Left lobe of liver (tissue), 2 donors: ENCODE measurements around the gene GSTT4. TPM values are rescaled to one million over a fixed set of nuclear protein-coding genes. Genes with fewer than 3 reads are reported as not detected.
"Not testable (repeated sequence)": the region's sequence is repeated elsewhere in the genome, so short reads cannot be mapped to it uniquely, and the experiment has no call there.

Source experiments
- ATAC-seq: fragments of 200-7000 bp; cut with Tn5 transposase; one replicate; pipeline ENCODE4 v1.9.1; 2020; ENCODE audit warnings: mild to moderate bottlenecking, moderate library complexity
- DNase-seq: peaks from one replicate; pipeline ENCODE4 v3.0.0-alpha.2; 2020; ENCODE audit warnings: low spot score
- total RNA-seq: library from RNA; stranded (reverse); gene quantifications from one replicate; pipeline ENCODE4 v1.2.1, GENCODE V29; 2021
- donor health status: DM: no; HTN: no; CAD: no; lungs with moderate emphysema.
- donor health status: DM: no; HTN: yes; CAD: no.

GSTT4 gene
- total RNA-seq, 1 donor from 2014 or later, result not detected

DNA sequence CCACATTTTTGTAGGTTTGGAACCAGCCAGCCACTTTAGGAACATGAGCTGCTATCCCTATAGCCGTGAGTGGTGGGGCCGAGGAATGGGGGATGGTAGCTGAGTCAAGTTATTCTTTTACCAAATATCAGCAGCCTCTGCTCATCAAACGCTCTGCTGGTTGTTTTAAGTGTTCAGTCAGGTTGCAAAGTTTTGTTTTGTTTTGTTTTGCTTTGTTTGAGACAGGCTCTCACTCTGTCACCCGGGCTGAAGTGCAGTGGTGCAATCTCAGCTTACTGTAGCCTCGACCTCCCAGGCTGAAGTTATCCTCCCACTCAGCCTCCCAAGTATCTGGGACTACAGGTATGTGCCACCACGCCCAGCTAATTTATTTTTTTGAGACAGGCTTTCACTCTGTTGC, 20.2 kb upstream of the GSTT4 start:
- ATAC-seq, result no peak
- no peak for DNase-seq

DNA sequence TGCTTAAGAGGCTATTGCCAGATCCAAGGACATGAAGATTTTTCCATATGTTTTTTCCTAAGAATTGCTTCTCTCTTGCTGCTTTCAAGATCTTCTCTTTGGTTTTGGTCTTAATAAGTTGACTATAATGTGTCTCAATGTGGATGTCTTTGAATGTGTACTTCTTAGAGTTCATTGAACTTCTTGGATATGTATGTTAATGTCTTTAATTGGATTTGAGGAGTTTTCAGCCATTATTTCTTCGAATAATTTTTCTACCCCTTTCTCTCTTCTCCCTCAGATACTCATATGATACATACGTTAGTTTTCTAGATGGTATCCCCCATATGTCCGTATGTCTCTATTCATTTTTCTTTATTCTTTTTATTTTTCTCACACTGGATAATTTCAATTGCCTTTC, 19.1 kb upstream of the GSTT4 start:
- DNase-seq (no peak), ATAC-seq (no peak)

DNA sequence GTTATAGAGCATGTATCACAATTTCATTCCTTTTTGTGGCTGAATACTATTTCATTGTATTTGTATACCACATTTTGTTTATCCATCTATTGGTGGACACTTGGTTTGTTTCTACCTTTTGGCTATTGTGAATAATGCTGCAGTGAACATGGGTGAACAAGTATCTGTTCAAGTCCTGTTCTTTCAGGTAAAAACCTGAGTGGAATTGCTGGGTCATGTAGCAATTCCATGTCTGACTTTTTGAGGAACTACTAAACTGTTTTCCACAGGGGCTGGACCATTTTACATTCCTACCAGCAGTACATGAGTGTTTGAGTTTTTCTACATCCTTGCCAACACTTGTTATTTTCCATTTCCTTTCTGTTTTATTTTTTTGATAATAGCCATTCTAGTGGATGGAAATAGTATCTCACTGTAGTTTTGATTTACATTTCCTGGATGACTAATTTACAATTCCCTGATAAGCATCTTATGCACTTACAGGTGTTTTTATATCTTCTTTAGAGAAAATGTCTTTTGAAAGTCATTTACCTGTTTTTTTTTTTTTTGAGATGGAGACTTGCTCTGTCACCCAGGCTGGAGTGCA, 18.0 kb upstream of the GSTT4 start:
- no peak for DNase-seq
- no peak for ATAC-seq

DNA sequence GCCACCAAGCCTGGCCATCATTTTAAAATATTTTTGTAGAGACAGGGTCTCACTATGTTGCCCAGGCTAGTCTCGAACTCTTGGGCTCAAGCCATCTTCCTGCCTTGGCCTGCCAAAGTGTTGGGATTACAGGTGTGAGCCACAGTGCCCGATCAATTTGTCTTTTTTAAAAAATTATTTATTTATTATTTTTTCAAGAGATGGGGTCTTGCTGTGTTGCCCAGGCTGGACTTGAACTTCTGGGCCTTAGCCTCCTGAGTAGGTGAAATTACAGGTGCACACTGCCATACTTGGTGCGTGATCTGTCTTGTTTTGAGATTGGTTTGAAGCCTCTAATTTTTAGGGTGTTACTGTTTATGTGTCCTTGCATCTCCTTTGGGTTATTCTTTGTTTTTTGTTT, 16.1 kb upstream of the GSTT4 start:
- ATAC-seq, result no peak
- DNase-seq, result no peak

DNA sequence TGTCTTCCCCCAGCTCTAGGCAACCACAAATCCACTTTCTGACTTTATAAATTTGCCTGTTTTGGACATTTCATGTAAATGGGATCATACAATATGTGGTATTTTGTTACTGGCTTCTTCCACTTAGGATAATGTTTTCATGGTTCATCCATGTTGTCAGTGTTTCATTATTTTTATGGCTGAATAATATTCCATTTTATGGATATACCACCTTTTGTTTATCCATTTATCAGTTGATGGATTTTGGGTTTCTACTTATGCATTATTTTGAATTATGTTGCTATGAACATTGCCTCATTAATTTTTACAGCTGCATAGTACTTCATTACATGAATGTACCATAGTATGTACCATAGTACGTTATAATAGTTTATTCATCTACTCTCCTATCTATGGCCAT, 10.9 kb upstream of the GSTT4 start:
- ATAC-seq (no peak), DNase-seq (no peak)

DNA sequence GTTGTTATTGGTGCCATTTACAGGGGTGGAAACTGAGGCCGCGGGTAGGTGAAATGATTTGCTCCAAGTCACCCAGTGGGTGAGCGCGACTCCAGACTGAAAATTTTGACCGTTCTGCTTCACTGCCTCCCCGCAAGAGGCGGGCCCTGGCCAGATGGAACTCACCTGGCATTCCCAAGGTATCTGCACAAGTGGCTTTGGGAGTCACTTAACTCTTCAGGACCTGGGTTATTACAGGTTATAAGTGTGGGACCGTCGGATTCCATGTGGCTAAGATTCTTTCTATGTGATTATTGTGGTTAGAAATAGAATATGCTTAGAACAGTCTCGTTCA, 6.4 kb upstream of the GSTT4 start:
- no peak for DNase-seq
- peak; percentile 14 for ATAC-seq

DNA sequence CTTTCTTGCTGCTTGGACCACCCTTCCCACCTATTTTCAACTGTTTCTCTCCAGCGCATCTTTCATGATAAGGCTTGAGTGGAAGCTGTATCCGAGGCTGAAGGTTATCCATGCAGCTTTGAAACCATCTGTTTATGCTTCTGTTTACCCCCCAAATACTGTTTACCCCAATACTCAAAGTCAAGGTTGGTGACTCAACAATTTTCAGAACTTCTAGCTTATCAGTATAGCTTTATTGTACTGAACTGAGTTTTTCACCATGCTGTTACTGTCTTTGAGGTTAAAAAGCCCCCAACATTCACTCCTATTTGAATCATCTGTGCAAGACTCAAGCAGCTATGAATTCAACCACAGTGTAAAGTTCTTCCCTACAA, 4.8 kb upstream of the GSTT4 start:
- DNase-seq (no peak), ATAC-seq (no peak)

DNA sequence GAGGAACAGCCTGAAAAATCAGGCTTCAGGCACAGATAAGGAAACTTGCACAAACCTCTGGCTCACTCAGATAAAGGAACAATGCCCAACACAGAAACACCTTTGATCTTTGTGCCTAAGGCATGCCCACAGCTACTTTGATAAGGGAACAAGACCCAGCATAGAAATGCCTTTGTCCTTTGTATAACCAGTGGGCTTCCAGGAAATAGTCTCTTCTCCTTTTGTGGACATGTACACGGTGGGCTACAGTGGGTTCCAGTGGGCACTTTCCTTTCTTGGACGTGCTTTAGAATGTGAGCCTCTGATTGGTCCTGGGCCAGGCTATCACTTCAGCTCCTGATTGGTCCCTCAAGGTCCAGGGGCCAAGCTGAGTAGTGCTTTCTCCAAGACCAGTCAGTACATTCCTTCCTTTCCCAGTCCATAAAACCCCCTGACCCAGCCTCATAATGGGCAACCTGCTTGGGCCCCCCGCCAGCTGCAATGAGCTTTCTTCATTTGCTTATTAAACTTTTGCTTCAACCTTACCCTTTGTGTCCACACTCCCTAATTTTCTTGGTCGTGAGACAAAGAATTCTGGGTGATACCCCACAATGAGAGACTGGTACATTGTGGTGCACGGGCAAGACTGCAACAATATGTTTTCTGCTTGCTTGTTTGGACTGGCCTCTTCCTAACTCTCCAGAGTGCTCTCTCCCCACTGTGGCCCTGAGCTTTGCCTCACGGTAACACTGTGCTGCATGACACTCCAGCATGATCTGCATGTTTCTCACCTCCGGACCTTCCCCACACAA, 4.2 kb upstream of the GSTT4 start:
- no peak for ATAC-seq
- no peak for DNase-seq

DNA sequence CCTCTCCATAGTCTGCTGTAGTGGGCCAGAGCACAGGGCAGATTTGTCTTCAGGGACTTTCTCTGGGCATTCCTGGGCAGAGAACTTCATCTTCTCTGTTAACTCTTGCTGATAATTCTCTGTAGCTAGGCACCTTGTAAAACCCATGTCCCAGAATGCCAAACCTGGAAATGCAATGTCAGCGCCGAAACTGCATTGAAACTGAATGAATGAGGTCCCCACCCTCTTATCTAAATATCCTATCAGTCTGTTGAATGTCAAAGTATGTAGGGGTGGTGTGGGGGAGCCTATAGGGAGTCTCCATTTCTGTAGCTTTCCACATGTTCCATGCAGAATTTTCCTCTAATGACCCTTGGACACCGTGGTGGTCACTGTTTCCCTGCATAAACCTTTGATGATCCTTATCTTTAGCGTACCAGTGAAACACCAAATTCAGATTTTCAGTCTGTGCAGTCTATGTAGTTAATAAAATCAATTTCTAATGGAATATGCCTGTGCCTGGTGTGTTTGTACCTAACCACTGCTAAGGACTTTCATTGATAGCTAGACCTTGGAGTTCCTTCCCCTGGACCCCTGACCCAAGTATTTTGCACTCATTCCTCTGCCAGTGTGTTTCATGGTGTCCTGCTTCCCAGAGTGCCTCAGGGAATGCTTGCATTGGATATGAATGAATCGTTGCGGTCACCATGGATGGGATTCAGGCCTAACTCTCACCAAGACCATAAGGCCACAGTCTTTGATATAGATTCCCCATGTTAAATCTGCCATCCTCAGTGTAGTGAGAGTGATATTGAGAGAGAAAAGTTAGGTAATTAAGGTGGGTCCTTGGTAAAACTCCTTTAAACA, 3.4 kb upstream of the GSTT4 start:
- ATAC-seq (no peak), DNase-seq (no peak)

DNA sequence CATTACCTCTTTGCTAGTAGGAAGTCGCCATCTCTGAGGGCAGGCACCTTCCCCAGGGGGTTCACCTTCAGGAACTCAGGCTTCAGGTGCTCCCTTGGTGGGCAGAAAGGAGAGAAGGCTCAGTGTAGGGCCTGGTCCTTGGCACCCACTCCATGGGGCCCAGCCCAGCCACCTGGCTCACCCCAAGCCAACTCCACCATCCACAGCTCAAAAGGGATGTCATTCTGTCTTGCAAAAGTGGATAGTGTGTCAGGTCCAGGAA, 2.7 kb upstream of the GSTT4 start:
- ATAC-seq (no peak), DNase-seq (no peak)

DNA sequence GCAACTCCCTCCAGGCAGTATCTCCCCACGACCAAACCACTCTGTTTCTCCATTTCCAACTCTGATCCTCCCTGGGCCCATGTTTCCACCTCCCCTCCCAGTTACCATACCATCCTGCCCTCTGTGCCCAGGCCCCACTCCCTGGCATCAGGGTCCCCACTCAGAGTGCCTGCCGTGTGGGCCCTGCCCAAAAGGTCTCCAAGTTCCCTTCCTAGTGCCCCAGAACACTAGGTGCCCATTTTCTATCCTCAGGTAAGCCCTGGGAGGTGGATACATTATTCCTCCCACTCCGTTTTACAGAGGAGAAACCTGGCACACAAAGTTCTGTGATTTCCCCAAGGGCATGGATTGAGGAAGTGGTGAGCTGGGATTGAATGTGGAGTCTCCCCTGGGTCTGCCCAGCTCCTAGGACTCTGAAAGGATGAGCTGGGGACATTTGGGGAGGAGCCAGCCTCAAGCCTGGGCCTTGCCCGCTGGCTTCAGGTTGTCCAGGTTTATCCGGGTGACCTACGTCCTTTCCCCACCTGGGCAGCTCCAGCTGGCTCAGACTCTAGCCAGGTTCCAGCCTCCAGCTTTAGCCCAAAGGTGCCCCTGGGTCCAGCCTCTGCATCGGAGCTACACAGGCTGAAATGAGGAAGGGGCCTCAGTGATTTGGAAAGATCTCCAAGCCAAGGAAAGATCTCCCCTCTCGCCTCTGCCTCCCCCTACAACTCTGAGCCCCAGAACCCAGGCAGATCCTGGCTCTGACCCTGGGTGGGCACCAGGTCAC, 2.2 kb upstream of the GSTT4 start:
- peak; percentile 79 for DNase-seq
- ATAC-seq, result peak; percentile 65

DNA sequence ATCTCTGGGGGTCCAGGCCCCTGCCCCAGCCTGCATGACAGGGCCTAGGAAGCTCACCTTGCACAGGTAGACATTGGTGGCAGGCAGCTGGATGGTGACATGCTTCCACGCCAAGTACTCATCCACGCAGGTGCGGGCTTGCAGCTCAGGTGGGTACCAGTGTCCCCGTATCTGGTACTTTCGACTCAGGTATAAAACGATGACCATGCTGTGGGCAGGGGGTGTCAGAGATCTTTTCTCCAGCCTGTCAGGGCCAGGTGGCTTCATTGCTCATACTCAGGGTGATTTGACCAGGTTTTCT, 1.6 kb upstream of the GSTT4 start:
- no peak for DNase-seq
- no peak for ATAC-seq

DNA sequence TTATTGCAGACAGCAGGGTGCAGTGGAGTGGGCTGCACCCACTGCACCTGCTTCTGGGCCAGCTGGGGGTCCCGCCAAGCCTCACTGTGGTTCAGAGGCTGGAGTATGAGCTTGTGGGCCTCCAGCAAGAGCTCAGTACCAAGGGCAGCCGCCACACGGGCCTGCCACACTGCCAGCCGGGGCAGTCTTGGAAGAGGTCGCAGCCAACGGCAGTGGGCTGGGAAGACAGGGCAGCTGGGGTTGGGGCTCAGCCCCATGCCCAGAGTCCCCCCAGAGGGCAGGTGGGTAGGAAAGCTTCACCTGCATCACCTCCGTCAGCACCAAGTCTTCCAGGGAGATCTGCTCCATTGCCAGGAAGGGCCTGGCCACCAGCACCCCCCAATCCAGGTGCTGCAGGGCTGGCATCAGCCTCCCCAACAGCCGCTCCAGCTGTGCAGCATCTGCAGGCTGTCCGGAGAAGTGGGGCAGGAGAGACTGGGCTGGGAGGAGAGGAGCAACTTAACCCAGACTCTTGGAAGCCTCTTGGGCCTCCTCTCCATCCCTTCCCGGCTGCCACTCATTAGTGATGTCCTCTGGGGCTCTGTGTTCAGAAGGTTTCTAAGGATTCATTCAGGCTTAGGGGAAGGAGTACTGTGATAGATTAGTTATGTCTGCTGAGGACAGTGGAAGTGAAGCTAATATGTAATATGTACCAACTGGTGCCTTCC, 1.1 kb upstream of the GSTT4 start:
- DNase-seq (no peak), ATAC-seq (no peak)

DNA sequence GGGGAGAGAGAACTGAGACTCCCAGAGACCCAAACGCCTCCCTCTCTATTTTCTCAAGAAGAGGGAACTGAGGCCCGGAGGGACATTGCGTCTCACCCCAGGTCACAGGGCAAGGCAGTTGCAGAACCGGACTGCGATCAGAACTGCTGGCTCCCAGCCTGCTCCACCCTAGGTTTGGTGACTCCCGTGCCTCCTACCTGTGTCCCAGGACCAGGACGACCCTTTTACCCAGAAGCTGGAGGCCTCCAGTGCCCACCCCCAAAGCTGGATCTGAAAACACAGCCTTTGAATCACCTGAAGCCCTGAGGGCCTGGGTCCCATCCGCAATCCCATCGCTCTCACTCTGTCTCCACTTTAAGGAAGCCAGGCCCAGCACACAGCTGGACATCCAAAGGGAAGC, 1.4 kb downstream of the GSTT4 start:
- DNase-seq (no peak), ATAC-seq (no peak)

DNA sequence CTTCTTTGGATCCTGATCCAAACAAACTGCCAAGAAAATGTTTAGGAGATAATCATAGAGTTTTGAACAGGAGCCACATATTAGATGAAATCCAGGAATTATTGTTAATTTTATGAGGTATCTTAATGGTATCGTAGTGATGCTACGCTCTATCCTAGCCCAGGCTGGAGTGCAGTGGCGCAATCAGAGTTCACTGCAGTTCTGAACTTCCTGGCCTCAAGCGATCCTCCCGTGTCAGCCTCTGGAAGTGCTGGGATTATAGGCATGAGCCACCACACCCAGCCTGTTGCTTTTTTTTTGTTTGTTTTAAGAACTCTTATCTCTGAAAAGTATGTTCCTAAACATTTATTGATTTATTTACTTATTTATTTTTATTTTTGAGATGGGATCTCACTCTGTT, 2.4 kb downstream of the GSTT4 start:
- DNase-seq (no peak), ATAC-seq (no peak)

DNA sequence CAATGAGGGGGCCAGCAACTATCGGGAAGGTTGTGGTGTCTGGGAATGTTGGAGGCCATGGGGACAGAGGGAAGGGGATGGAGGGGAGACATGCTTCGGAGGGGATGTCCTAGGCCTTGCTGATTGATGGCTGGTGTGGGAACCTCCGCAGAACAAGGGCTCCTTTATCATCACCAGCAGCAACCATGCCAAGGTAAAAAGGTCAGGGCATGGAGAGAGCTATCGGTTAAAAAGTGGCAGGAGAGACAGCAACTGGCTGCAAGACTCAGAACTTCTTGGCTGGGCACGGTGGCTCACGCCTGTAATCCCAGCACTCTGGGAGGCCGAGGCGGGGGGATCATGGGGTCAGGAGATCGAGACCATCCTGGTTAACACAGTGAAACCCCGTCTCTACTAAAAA, 3.0 kb downstream of the GSTT4 start:
- DNase-seq, result no peak
- no peak for ATAC-seq

DNA sequence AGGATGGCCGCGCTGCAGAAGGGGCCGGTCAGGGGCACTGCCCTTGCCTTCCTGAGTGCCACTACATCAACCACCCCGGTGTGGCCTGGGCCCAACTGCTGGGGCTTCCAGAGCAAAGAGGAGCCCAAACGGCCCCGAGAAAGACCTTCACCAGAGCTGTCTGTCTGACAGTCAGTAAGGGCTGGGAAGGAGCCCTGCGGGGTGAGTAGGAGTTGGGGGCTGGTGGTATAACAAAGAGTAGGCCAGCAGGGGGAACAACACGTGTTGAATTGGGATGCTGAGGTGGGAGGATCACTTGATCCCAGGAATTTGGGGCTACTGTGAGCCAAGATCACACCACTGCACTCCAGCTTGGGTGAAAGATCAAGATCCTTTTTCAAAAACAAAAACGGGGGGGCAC, 3.9 kb downstream of the GSTT4 start:
- DNase-seq (no peak), ATAC-seq (no peak)

DNA sequence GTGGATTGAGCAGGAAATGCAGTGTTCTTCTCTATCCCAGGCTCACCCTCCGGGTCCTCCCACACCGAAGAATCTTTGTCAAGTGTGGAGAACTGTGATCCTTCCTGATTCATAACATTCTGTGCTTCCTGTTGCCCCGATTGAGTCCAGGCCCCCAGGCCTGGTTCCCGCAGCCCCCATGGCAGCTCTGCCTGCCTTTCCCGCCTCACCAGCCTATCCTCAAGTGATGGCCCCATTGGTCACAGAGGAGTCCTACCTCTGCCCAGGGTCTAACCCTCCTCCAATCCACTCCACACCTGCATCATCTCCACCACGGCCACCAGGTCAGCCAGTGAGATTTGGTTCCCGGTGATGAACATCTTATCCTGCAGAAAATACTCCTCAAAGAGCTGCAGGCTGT, 5.5 kb downstream of the GSTT4 start:
- ATAC-seq, DNase-seq: not testable (repeated sequence)

DNA sequence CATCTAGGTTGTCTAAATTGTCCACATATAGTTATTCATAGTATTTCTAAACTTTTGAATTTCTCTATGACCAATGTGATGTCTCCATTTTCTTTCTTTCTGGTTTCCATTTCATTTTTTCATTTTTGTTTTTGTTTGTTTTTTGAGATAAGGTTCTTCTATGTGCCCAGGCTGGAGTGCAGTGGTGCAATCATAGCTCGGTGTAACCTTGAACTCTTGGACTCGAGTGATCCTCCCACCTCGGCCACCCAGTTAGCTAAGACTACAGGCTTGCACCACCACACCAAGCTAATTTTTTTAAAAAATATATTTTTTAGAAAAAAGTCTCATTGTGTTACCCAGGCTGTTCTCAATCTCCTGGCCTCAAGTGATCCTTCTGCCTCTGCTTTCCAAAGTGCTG, 8.2 kb downstream of the GSTT4 start:
- DNase-seq, result no peak
- ATAC-seq, result peak; percentile 66

DNA sequence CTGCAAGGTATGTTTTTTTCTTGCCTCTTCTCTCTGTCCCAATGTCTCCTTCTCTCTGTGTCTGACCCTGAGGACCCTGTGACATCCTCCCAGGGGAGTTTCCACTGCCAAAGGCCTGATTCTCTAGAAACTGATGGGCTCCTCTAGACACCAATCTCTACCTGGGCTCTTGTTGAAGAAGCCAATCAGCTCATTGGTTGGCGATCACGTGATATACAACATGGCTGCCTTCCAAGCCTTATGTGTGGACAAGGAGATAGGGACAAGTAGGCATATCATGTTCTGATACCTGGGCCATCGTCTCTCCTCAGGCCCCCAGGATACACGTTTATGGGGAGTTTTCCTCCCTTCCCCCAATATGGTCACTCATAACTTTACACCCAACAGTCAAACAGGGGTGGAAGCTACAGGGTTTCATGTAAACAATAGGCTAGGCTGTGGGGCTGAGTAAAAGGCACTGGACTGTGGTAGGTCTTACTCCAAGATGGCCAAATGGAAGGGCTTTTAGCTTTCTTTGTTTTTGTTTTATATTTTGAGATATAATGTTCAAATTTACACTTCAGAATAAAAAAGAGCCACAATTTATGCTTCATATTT, 11.6 kb downstream of the GSTT4 start:
- not testable (repeated sequence) for DNase-seq, ATAC-seq

DNA sequence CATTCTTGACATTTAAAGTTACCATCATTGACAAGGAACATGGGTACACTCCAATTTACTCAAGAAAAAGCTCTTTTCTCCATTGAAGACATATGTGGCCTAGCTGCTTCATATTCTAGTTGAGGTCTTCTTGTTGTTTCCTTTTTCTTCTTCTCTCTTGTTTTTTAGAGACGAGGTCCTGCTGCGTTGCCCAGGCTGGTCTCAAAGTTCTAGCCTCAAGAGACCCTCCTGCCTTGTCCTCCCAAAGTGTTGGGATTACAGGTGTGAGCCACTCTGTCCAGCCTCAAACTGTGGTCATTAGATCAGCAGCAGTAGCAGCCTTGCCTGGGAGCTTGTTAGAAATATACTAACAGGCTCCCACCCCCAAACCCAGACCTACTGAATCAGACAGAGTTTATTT, 12.2 kb downstream of the GSTT4 start:
- DNase-seq, ATAC-seq: not testable (repeated sequence)
